RPMI8226 (cell line): Measurements from ENCODE around the gene PIGV.
"Not testable (repeated sequence)": the region's sequence is repeated elsewhere in the genome, so short reads cannot be mapped to it uniquely, and the experiment has no call there.

Source experiments
- DNase-seq: peaks from one replicate; pipeline ENCODE4 v3.0.0-alpha.2; 2015

Gene PIGV

DNA sequence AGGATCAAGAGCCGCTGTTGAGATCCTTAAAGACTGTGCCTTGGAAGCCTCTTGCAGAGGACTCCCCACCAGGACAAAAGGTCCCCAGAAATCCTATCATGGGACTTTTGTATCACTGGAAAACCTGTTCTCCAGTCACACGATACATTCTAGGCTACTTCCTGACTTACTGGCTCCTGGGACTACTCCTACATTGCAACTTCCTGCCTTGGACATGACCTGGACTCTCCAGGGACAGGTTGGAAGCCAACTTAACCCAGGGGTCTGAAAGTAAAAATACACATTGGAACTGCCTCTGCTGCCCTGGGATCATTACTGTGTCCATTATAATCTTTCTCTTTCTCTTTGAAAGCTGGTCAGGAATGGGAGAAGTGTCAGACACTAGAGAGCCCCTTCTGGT is 9.9 kb downstream of the PIGV start:
- no peak for DNase-seq

DNA sequence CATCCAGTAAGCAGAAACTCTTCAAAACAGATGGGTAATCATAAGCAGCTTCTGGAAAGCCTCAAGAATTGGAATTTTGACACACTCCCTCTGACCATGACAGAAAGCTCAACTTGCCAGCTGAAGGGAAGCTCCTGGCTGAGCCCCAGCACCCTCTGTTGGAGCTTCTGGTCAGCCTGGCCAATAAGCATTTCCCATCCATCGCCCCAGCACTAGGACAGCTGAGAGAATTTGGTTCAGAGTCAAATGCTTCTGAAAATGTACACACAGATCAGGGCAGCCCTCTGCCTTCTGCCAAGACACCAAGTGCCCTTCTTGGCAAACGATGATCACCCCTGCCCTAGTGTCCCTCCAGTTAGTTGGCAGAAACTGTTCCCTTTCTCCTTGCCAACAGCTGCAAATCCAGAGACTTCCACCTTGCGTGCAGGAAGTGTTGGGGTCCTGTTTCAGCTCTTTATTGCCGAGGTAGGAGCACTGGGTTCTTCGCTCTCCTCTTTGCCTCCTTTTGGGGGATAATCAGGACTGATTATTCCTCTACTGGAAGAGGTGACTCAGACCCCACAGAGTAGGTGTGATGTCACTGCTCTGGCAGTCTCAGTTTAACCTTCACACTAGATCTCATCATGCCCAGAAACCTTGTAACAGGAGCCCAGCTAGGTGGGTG is 11.9 kb downstream of the PIGV start:
- DNase-seq = peak; percentile 23

DNA sequence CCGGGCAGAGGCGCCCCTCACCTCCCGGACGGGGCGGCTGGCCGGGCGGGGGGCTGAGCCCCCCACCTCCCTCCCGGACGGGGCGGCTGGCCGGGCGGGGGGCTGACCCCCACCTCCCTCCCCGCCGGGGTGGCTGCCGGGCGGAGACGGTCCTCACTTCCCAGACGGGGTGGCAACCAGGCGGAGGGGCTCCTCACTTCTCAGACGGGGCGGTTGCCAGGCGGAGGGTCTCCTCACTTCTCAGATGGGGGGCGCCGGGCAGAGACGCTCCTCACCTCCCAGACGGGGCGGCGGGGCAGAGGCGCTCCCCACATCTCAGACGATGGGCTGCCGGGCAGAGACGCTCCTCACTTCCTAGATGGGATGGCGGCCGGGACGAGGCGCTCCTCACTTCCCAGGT is 16.2 kb downstream of the PIGV start:
- DNase-seq = not testable (repeated sequence)

DNA sequence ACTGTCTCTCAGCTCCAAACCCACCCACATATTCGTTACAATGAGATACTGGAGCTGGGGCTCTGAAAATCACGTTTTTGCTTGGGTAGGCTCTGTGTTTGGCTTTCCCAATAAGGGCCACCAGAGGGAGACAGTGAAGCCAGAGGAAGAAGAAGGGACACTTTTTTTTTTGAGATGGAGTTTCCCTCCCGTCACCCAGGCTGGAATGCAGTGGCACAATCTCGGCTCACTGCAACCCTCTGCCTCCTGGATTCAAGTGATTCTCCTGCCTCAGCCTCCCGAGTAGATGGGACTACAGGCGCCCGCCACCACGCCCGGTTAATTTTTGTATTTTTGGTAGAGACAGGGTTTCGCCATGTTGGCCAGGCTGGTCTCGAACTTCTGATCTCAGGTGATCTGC is 22.4 kb downstream of the PIGV start:
- peak; percentile 85 for DNase-seq

DNA sequence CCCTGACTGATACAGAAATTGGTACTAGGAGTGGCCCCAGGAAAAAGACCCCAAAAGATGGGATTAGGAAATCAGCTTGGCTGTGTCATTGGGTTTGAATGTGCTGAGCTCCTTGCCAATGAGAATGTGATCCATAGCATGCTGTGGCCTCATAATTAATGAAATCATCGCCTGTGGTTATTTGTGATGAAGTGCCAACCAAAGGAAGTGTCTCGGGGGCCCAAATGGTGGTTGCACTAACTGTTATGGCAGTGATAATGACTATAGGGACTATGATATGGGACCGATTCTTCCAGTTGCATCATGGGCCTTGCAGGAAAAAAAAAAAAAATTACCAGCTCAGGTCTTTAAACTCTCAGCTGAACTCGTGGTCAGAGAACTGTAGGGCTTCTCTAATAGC is 23.3 kb downstream of the PIGV start:
- DNase-seq = no peak

DNA sequence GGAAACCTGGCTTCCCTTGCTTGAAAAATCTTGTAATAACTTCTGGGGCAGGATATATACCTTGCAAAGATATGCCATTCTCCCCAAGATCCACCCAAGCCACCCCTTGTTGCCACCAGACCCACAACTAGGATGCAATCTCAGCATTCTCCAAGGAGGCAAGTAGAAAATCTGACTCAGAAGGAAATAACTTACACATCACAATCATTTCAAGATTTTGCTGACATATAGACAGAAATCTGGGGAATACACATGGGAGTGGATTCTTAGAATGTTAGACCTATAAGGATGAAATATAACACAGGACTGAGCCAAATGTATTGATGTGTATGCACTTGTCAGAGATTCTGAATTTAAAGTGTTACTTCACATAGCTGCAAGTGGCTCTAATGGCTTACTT is 24.0 kb downstream of the PIGV start:
- DNase-seq = peak; percentile 19

DNA sequence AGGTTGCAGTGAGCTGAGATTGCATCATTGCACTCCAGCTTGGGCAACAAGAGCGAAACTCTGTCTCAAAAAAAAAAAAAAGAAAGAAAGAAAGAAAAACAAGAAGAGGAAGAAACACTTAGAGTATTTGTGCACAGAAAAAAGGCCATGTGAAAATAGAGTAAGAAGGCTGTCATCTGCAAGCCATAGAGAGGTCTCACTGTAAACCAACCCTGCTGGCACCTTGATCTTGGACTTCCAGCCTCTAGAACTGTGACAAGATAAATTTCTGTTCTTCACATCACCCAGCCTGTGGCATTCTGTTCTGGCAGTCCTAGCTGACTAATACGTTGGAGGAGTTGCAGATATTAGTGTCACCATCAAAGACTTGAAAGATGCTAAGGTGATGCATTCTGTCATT is 26.6 kb downstream of the PIGV start:
- no peak for DNase-seq

DNA sequence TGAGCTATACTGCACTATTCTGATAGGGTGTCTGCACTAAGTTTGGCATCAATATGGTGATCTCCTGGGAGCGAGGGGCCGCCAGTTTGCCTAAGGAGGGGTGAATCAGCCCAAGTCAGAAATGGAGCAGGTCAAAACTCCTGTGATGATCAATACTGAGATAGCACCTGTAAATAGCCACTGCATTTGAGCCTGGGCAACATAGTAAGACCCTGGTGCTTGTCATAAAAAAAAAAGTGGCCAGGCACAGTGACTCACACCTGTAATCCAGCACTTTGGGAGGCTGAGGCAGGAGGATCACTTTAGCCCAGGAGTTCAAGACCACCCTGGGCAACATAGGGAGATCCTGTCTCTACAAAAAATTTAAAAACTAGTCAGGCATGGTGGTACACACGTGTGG is 27.1 kb downstream of the PIGV start:
- DNase-seq = no peak

DNA sequence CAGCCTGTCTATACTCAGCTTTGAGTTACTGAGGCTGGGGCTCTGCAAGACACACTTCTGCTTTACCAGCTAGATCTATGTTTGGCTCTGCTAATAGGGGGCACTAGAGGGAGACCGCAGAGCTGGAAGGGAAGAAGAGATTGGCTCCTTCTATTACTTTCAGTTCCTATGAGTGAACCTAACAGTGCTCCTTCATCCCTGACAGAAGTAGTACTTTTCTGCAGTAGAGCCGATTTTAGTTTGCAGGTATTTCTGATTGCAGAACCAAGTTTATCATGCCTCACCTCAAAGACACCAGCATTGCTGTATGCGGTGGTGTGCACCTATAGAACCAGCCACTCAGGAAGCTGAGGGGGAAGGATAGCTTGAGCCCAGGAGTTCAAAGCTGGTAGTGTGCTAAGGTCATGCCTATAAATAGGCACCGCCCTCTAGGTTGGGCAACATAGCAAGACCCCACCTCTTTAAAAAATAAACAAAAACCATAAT is 33.1 kb downstream of the PIGV start:
- DNase-seq = peak; percentile 86

DNA sequence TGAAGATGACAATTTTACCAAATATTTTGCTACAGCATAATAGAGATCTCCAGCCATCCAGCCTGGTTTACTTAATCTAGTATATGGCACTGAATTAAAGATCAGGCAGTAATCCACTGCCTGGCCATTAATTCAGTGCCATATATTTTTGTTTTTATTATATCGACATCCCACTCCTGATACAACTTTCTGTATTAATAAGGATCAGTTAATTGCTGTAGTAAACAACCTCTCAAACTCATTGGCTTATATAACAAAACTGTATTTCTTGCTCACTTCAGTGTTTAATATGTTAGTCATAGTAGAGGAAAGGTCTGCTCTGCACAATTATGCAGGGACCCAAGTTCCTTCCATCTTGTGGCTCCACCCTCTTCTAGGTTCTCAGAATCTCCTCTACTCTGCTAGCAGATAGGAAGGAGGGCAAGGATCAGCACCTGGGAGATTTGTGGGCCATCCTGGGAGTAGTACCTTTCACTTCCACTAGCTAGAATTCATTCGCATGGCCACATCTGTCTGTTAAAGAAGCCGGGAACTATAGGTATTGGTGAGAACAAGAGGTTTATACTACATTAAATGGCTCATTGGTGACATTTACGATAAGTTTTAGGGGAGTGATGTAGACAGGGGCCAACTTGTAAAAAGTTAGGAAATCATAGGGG is 35.1 kb downstream of the PIGV start:
- DNase-seq = no peak

DNA sequence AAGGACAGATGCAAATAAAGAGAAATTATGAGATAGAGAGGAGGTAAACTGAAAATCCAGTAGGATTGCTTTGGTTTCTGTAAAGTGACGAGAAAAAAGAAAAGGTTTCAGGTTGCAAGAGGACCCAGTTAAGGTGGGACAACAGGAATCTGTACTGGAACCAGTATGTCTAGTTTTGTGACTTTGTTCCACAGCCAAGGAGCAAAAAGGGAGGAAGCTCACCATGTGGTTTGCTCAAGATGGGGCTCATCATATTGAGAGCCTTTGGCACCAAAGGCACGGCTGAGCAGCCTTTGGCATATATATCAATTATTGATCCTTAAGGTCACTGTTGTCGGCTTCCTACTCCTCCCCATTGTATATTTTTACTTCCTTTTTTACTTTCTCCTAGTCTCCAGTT is 37.0 kb downstream of the PIGV start:
- DNase-seq = no peak

DNA sequence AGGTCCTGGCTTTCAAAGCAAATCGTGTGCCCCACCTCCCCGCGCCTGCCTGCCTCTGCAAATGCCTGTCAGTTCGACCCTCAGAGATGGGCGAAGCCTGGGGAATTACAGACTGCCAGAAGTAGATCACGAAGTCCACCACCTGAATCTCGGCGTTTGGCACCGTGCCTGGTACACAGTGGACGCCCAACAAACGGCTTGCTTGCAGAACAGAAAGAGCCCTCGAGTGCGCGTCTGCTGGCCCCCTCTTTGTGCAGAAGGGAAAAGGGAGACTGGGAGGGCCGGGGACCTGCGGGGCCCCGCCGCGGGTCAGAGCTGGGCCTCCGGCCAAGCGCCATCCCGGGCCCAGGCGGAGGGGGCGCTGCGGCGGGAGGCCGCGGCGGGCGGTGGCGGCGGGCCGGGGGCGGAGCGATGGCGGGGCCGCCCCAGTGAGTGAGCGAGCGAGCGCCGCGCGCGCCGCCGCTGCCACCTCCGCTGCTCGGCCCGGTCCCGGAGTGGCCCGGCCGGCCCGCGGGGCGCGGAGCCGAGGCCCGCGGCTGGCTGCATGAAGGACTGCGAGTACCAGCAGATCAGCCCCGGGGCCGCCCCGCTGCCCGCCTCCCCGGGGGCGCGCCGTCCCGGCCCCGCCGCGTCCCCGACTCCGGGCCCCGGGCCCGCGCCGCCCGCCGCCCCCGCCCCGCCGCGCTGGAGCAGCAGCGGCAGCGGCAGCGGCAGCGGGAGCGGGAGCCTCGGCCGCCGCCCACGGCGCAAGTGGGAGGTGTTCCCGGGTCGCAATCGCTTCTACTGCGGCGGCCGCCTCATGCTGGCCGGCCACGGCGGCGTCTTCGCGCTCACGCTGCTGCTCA is 38.7 kb downstream of the PIGV start, which contains the start of gene ZDHHC18:
Gene ZDHHC18 (plus strand): TSS at position 428 of the 845 bp plus-strand sequence. CDS start 117 bp downstream, at position 545.
- DNase-seq = peak; percentile 85

DNA sequence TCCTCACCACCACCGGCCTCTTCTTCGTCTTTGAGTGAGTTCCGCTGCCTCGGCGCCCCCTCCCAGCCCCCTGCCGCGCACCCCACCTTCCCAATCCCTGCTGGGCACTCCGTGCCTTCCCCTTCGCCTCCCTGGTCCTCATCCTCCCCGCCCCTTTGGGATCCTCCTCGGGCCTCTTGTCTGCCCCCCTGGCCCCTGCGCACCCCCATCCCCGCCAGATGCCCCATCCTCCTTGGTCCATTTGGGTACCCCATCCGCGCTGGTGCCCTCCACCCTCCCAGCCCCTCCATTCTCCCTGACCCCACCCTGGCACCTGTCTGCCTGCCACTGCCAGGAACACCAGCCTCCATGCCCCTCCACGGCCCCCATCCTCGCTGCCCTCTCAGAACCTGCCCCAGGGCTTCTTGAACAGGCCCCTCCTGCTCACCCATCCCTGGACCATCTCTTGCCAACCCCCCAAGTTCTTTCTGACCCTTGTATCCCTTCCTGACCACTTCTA is 39.4 kb downstream of the PIGV start:
- DNase-seq = no peak

DNA sequence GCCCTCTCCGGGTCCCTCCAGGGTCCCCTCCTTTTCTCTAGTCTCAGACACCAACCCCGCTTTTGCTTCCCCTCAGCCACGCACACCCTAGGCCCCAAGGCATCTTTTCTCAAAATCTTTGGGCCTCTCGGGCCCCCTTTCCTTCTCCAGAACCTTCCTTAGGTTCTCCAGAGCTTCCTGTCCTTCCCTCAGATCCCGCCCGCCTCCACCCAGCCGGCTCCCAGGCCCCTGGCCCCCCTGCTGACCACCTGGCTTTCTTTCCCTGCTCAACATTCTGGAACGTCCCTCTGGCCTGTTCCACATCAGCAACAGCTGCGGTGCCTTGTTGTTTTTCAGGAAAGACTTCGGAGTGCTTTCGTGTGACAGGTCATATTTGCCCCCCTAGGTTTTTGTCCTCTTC is 39.9 kb downstream of the PIGV start:
- DNase-seq = no peak

DNA sequence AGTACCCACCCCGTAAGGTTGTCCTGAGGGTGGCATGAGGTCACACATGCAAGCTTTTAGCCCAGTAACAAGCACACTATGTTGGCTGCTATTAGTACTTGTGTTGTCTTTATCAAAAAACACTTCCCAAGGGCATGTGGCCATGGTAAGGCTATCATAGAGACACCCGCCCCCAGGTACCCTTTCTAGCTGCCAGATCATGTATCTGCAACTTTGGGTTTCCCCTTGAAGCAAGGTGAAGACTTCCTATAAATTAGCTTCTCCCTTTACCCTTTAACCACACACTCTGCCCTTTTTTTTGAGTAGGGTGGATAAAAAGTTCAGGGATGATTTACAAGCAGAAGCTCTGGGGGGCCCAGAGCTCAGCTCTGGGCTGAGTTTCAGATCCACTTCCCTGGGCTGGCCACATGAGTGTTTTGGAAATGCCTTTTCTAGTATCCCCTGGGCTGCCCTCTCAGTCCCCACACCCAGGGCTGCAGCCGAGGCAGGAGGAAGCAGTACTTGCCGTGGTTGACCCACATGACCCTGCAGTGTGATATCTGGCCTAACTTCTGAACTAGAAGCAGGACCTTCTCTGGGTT is 40.8 kb downstream of the PIGV start:
- DNase-seq = no peak

DNA sequence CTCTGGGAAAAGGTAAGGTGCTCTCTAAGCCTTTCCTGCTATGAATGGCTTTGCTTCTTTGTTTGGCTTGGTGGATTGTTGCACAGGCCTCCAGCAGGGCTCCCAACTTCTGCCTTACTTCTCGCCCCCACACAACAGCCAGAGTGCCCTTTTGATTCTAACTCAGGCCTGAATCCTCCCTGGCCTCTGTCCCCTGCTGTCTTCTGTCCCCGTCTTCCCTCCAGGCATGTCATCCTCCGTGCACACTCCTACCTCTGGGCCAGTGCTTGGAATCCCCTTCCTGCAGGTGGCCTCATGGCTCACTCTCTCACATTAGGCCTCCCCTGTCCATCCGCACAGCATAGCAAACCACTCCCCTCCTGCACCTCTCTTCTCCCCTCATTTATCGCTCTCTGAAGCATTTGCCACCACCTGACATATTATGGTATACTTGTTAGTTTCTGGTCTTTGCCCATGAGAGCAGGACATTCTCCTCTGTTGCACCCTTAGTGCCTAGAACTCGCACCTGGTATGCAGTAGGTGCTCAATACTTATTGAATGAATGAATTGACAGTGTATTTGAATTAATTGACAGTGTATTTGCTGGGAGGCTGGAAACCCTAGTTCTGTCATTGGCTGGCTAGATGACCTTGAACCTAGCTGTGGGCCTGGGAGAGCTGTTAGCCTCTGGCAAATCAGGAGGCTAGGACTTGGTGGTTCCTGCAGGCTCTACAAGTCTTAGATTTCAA is 41.6 kb downstream of the PIGV start:
- no peak for DNase-seq

DNA sequence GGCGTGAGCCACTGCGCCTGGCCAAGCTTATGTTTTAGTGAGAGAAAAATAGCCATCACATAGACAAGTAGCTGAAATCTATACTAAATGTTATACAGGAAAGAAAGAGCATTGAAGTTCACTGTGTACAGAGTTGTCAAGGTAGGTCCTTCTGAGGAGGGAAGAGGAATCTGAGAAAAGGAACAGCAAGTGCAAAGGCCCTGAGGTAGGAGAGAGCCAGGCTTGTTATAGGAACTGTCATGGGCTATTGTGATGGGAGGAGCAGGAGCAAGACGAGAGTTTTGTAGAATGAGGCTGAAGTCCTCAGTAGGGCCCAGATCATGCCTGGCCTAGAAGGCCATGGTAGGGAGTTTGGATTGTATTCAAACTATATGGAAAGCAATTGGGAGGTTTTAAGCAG is 43.3 kb downstream of the PIGV start:
- DNase-seq = no peak

DNA sequence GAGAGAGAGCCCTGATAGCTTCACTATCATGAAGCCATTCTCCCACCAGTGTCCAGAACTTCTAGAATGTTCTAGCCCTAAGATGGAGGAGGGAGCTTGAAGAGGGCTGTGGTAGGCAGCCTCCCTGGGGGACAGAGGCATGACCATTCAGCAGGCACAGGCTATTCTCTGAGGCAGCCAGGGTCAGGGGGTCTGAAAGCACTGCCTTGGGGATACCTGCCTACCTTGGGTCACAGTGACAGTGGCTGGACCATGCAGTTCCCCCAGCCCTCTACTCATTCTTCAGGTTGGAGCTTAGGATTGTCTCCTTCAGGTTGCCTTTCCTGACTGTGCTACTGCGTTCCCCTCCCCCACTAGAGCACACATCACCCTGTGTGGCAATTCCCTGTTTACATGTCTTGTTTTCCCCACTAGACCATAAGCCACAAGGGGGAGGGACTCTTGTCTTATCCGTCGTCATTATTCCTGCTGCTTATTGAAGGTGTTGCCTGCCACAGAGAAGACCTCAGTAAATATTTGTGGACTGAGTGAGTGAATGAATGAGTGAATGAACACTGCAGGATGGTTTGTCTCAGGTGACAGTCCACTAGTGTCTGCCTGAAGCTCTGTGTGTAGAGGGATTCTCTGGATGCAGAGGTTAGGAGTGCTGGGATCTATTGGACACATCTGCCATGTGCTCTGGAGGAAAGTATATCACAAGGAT is 43.9 kb downstream of the PIGV start:
- no peak for DNase-seq

DNA sequence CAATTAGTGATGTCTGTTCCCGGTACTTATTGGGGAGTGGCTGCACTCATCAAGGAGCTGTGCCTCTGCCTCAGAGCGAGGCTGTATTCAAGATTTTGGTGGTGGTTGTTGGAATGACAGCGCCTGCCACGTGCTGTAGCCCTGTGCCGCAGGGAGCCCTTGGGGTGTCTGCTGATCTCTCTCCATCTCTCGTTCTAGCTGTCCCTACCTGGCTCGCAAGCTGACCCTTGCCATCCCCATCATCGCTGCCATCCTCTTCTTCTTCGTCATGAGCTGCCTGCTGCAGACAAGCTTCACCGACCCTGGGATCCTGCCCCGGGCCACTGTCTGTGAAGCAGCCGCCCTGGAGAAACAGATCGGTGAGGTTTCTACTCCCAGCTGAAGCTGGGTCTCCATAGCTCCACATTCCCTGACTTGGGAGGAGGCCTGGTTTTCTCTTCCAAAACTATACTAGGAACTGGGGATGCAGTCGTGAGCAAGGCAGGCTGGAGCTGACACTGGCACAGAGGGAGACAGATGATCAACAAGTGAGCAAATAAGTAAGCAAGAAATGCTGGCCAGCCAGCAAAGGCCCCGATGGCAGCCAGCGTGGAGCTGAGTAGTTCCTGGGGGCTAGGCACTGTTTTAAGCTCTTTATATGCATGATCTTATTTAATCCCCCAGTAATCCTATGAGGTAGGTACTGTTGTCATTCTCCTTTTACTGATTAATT is 44.7 kb downstream of the PIGV start:
- no peak for DNase-seq

DNA sequence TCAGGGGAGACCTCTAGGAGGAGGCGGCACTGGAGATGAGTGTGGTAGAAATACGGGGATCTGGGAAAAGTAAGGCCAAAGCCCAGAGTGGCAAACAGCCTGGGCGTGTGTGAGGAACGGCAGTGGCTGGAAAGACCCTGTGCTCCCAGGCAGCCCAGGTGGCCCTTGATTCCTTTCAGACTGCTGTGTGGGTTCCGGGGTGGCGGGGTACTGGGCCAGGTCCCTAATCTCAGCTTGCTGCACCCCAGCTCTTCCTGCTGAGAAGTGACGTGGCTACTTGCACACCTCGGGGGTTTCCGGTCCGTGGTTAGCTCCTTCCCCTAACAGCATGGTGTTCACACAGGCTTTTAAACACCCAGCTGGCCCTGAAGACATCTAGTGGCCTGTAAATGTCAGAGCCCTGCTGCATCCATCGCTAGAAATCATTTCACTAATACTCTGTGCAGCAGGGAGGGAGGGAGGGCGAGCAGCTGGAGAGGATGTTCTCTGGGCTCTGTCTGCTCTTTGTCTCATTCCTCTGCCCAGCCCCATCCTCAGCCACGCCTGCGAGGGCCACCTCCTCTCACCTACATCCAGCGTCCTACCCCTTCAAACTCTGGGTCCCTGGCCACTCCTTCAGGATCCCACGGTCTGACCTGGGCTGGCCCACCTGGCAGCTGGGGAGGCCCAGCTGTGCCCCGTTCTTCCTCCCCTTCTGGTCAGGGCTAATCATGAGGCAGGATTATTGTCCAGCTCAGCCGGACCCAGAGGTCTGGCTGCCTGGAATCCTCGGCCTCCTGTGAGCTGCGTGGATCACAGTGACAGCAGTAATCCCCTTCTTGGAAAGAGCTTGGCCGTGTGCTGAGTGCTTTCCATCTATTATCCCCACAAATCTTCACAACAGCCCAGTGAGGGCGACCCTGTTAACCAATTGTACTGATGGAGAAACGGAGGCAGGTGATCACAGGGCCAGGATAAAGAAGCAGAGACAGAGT is 46.0 kb downstream of the PIGV start:
- peak; percentile 54 for DNase-seq
